ENCODE results near the gene TMEM80.

DNA sequence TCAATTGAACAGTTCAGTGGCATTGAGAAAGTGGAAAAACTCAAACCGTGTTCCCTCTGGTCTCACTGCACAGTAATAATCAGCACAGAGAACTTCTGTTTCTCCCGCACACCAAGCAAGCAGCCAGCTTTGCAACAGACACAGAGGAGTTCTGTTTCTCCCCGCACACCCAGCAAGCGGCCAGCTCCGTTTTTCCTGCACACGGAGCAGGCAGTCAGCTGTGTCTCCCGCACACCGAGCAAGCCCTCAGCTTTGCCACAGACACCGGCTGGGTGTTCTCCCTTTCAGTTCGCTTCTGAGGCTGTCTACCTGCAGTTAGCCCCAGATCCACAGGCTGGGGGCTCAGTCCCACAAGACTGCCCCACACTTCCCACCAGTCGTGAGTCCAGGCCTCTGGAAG, 41.8 kb downstream of the TMEM80 start:
- TF ChIP-seq, protein P1, sequence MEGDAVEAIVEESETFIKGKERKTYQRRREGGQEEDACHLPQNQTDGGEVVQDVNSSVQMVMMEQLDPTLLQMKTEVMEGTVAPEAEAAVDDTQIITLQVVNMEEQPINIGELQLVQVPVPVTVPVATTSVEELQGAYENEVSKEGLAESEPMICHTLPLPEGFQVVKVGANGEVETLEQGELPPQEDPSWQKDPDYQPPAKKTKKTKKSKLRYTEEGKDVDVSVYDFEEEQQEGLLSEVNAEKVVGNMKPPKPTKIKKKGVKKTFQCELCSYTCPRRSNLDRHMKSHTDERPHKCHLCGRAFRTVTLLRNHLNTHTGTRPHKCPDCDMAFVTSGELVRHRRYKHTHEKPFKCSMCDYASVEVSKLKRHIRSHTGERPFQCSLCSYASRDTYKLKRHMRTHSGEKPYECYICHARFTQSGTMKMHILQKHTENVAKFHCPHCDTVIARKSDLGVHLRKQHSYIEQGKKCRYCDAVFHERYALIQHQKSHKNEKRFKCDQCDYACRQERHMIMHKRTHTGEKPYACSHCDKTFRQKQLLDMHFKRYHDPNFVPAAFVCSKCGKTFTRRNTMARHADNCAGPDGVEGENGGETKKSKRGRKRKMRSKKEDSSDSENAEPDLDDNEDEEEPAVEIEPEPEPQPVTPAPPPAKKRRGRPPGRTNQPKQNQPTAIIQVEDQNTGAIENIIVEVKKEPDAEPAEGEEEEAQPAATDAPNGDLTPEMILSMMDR (IDR thresholded peaks at IDR 0.05; ENCODE audit: low read depth, low read length): no peak
- TF ChIP-seq EZH2phosphoT487 (IDR thresholded peaks at IDR 0.05; ENCODE audit: low read depth): no peak
